Lung (tissue), 12 donors: ENCODE data around the gene EPB41L4A. TPM values are rescaled to one million over a fixed set of nuclear protein-coding genes. Genes with fewer than 3 reads are reported as not detected.

Source experiments
- ATAC-seq: fragments of 200-7000 bp; cut with Tn5 transposase; one replicate; pipeline ENCODE4 v1.9.1; 2020; ENCODE audit warnings: moderate number of reproducible peaks; ENCODE audit not compliant: insufficient read depth, low FRiP score
- DNase-seq, 3 donors: peaks; one replicate each; pipeline ENCODE4 v3.0.0-alpha.2; 2013 to 2017
- H3K27ac ChIP-seq, 2 donors: one replicate each; pipeline ENCODE4 v1.5.1; 2013; ENCODE audit warnings: mild to moderate bottlenecking in 2 of 2, moderate library complexity in 2 of 2, control low read depth in 1 of 2, inconsistent platforms in 1 of 2, low read depth in 1 of 2, low read length in 1 of 2
- H3K27me3 ChIP-seq, 3 donors: one replicate each; pipeline ENCODE4 v1.5.1; 2013; ENCODE audit warnings: low read length in 2 of 3; ENCODE audit not compliant: control insufficient read depth in 3 of 3, insufficient read depth in 3 of 3
- H3K36me3 ChIP-seq, 4 donors: one replicate each; pipeline ENCODE4 v1.5.1; 2013; ENCODE audit warnings: low read length in 4 of 4, mild to moderate bottlenecking in 1 of 4, moderate library complexity in 1 of 4; ENCODE audit not compliant: control insufficient read depth in 4 of 4, insufficient read depth in 4 of 4
- H3K4me1 ChIP-seq, 5 donors: one replicate each; pipeline ENCODE4 v1.5.1; 2013; ENCODE audit warnings: low read length in 5 of 5, mild to moderate bottlenecking in 2 of 5, moderate library complexity in 1 of 5; ENCODE audit not compliant: control insufficient read depth in 5 of 5, insufficient read depth in 5 of 5
- H3K4me3 ChIP-seq: one replicate; pipeline ENCODE4 v1.5.1; 2013; ENCODE audit warnings: mild to moderate bottlenecking, control low read depth, moderate library complexity
- H3K9ac ChIP-seq, 2 donors: one replicate each; pipeline ENCODE4 v1.5.1; 2013; ENCODE audit warnings: low read length in 2 of 2, control low read depth in 1 of 2; ENCODE audit not compliant: insufficient read depth in 1 of 2
- H3K9me3 ChIP-seq, 4 donors: one replicate each; pipeline ENCODE4 v1.5.1; 2013; ENCODE audit warnings: low read length in 3 of 4, mild to moderate bottlenecking in 1 of 4, moderate library complexity in 1 of 4; ENCODE audit not compliant: control insufficient read depth in 4 of 4, insufficient read depth in 3 of 4
- WGBS, 2 donors: extraction: QIAGEN DNeasy Blood & Tissue Kit; methylation state at CpG; one replicate each; pipeline ENCODE4 v1.1.7; 2013; 5-methylcytosine and 5-hydroxymethylcytosine counted together
- polyA plus RNA-seq, 2 donors: library from polyadenylated mRNA; stranded (reverse); fragments of 200-250 nt; gene quantifications; one replicate each; pipeline ENCODE4 v1.2.1, GENCODE V29; 2013
- total RNA-seq, 2 donors: library from RNA; depleted of rRNA in 1 of 2; stranded (reverse); fragments of >200 nt in 1 of 2; gene quantifications; one replicate each; pipeline ENCODE4 v1.2.1, GENCODE V29; 2014 to 2021
- TF ChIP-seq, protein P1 (sequence below): IDR thresholded peaks from 2 replicates; pipeline ENCODE4 v1.5.1; 2012; ENCODE audit warnings: mild to moderate bottlenecking; ENCODE audit errors: control extremely low read depth, extremely low read depth
- donor health status: control.
- donor health status: control.
- donor health status: Bipolar disorder and iron deficiency.
- donor health status: healthy.
- donor health status: DM: yes; HTN: yes; CAD: no.

EPB41L4A gene
- total and polyA plus RNA-seq, 4 donors: 4.6 to 44.5 (median 14.9) TPM

DNA sequence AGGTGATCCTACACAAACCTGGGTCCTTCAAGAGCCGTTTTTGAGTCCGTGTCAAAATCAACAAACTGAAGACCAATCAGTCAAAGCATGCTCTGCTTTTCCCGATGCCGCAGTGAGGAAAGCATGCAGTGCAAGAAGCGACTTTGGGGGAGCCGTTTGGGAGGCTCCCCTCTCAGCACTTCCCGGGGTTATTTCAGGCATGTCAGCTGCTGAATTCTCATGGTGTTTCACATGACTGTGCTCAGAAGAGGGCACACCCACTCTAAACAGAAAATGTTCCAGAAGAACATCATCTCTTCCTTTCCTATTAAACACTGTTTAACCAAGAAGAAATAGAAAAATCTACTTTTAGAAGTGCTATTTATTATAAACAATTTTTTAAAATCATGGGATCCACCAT is 125.5 kb downstream of the EPB41L4A start:
- no peak overlapping the region for H3K4me3 ChIP-seq
- TF ChIP-seq, protein P1, sequence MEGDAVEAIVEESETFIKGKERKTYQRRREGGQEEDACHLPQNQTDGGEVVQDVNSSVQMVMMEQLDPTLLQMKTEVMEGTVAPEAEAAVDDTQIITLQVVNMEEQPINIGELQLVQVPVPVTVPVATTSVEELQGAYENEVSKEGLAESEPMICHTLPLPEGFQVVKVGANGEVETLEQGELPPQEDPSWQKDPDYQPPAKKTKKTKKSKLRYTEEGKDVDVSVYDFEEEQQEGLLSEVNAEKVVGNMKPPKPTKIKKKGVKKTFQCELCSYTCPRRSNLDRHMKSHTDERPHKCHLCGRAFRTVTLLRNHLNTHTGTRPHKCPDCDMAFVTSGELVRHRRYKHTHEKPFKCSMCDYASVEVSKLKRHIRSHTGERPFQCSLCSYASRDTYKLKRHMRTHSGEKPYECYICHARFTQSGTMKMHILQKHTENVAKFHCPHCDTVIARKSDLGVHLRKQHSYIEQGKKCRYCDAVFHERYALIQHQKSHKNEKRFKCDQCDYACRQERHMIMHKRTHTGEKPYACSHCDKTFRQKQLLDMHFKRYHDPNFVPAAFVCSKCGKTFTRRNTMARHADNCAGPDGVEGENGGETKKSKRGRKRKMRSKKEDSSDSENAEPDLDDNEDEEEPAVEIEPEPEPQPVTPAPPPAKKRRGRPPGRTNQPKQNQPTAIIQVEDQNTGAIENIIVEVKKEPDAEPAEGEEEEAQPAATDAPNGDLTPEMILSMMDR: no peak
- H3K27me3 ChIP-seq: no peaks in the 10 kb centered on the region
- peaks cover 0 to 9% (median 0%) of the 10 kb centered on the region in 4 donors for H3K9me3 ChIP-seq
- H3K9ac ChIP-seq: no peak overlapping the region
- H3K36me3 ChIP-seq: no peaks in the 10 kb centered on the region
- H3K4me1 ChIP-seq: peaks cover 0 to 23% (median 0%) of the 10 kb centered on the region in 5 donors
- 72 to 77% methylated on average over 7 of the region's 7 CpGs for WGBS, 2 donors
- DNase-seq (no peak), ATAC-seq (no peak)
- no peak overlapping the region for H3K27ac ChIP-seq

DNA sequence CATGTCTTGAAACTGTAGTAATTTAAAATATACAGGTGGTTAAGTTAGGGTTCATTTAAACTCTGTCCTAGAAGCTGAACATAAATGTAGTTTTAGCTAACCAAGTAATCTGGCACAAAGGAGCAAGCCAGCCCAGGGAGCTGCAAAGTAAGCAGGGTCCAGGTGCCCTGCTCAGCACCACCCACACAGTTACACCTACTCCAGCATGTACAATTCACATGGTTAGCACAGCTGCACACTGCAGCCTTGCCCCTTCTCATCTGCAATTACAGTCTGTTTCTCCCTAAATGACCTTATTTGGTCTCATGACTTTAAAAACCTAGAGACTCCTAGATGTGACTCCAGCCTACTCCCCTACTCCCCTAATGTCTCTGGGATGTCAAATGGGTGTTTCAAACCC is 128.4 kb downstream of the EPB41L4A start:
- TF ChIP-seq, protein P1: no peak
- H3K27ac ChIP-seq: no peak overlapping the region
- H3K27me3 ChIP-seq: no peaks in the 10 kb centered on the region
- H3K9me3 ChIP-seq: no peaks in the 10 kb centered on the region
- H3K4me3 ChIP-seq: no peak overlapping the region
- H3K9ac ChIP-seq: no peak overlapping the region
- H3K4me1 ChIP-seq: peaks cover 0 to 23% (median 0%) of the 10 kb centered on the region in 5 donors
- ATAC-seq: peak; percentile 34
- no peaks in the 10 kb centered on the region for H3K36me3 ChIP-seq
- no peak for DNase-seq

DNA sequence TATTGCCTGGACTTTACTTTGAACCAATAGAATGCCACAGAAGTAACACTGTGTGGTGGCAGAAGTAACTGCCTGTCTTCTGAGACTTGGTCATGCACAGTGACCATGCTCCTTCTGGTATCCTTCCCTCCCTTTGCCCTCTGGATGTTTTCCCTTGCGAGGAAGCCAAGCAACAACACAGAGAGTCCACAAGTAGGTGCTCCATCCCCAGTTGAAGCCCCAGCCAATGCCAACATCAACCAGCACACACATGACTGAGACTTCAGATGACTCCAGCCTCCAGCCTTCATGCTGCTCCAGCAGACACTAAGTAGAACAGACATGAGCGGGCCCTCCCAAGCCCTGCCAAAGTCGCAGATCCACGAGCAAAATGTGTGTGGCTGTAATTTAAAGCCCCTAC is 129.6 kb downstream of the EPB41L4A start:
- Histone ChIP-seq H3K4me1 (peaks cover 0 to 20% (median 0%) of the 10 kb centered on the region in 5 donors), H3K27me3 (no peaks in the 10 kb centered on the region), H3K9ac (no peak overlapping the region), H3K9me3 (no peaks in the 10 kb centered on the region), H3K27ac (no peak overlapping the region), H3K4me3 (no peak overlapping the region), H3K36me3 (no peaks in the 10 kb centered on the region)
- ATAC-seq: no peak
- no peak for DNase-seq
- WGBS, 2 donors: 88 to 91% methylated on average over 4 of the region's 4 CpGs
- TF ChIP-seq, protein P1: no peak
